Gastroesophageal sphincter (tissue), 4 donors: Measurements from ENCODE around the gene RASGRP4. TPM values are rescaled to one million over a fixed set of nuclear protein-coding genes. Genes with fewer than 3 reads are reported as not detected.
"Not testable (repeated sequence)": the region's sequence is repeated elsewhere in the genome, so short reads cannot be mapped to it uniquely, and the experiment has no call there.

Source experiments
- ATAC-seq: fragments of 150-250 bp; one replicate; pipeline ENCODE4 v1.9.1; 2016; ENCODE audit warnings: mild to moderate bottlenecking, moderate library complexity
- H3K27ac ChIP-seq, 4 donors: fragments of 200-600 bp; sonication (generic) in 3 of 4; 1 replicate in 3 of 4; 2 replicates in 1 of 4; pipeline ENCODE4 v1.5.1; 2016 to 2019
- H3K27me3 ChIP-seq: fragments of 200-600 bp; sonication (generic); one replicate; pipeline ENCODE4 v1.5.1; 2019
- H3K36me3 ChIP-seq, 2 donors: fragments of 200-600 bp; sonication (generic); one replicate each; pipeline ENCODE4 v1.5.1; 2019; ENCODE audit warnings: control low read depth in 1 of 2
- H3K4me1 ChIP-seq, 3 donors: fragments of 200-600 bp; sonication (generic); 1 replicate in 2 of 3; 2 replicates in 1 of 3; pipeline ENCODE4 v1.5.1; 2016 to 2019; ENCODE audit warnings: control low read depth in 2 of 3
- H3K4me3 ChIP-seq, 2 donors: fragments of 200-600 bp; sonication (generic); one replicate each; pipeline ENCODE4 v1.5.1; 2019; ENCODE audit warnings: mild to moderate bottlenecking in 1 of 2, moderate library complexity in 1 of 2
- H3K9me3 ChIP-seq, 3 donors: fragments of 200-600 bp; sonication (generic); one replicate each; pipeline ENCODE4 v1.5.1; 2017 to 2019; ENCODE audit warnings: control low read depth in 2 of 3
- CTCF ChIP-seq, 4 experiments: fragments of 200-600 bp in 2 of 4; fragments of 450-650 bp in 2 of 4; sonication (generic) in 1 of 4; IDR thresholded peaks; one replicate each; pipeline ENCODE4 v1.5.1; 2017 to 2019; ENCODE audit warnings: antibody characterized with exemption in 4 of 4, mild to moderate bottlenecking in 2 of 4, moderate library complexity in 2 of 4
- EP300 ChIP-seq: sonication (generic); formaldehyde crosslinking; IDR thresholded peaks from one replicate; pipeline ENCODE4 v1.6.1; 2017; ENCODE audit warnings: antibody characterized with exemption, mild to moderate bottlenecking
- POLR2A ChIP-seq, 2 donors: fragments of 450-650 bp; IDR thresholded peaks; one replicate each; pipeline ENCODE4 v1.6.1; 2017; ENCODE audit warnings: antibody characterized with exemption in 2 of 2, mild to moderate bottlenecking in 2 of 2, moderate library complexity in 1 of 2
- POLR2AphosphoS5 ChIP-seq: sonication (generic); formaldehyde crosslinking; IDR thresholded peaks from one replicate; pipeline ENCODE4 v1.6.1; 2017; ENCODE audit warnings: antibody characterized with exemption
- WGBS, 2 donors: methylation state at CpG; one replicate each; pipeline ENCODE4 v1.1.5; 2018; ENCODE audit warnings: low coverage in 1 of 2; 5-methylcytosine and 5-hydroxymethylcytosine counted together
- total RNA-seq, 4 donors: library from RNA; depleted of rRNA; stranded (reverse); fragments of >200 nt; gene quantifications; one replicate each; pipeline ENCODE4 v1.1.0, GENCODE V29; 2016

RASGRP4 gene
- total RNA-seq, 4 donors from 2014 or later, result 1.2 to 4.7 (median 4.0) TPM

- ATAC-seq, result no peak
- 72% methylated on average over 2 of the region's 2 CpGs for WGBS, 2 donors
- Histone ChIP-seq H3K9me3 (no peaks in the 10 kb centered on the region), H3K27ac (no peak overlapping the region), H3K4me1 (peaks cover 0 to 8% (median 0%) of the 10 kb centered on the region in 3 donors), H3K4me3 (no peak overlapping the region), H3K27me3 (peaks cover 63% of the 10 kb centered on the region), H3K36me3 (no peaks in the 10 kb centered on the region)
- TF ChIP-seq EP300 (no peak), POLR2A (IDR thresholded peaks at IDR 0.05) (no peak), POLR2AphosphoS5 (no peak), CTCF (IDR thresholded peaks at IDR 0.05) (no peak)
Observed at GRCh38 chr19:38429811-38430156, 3.8 kb upstream of the RASGRP4 start.

GRCh38 chr19:38429055-38429810 is 3.2 kb upstream of the RASGRP4 start:
- WGBS, 2 donors, result 46 to 49% methylated on average over 10 to 13 of the region's 14 CpGs
- Histone ChIP-seq H3K36me3 (no peaks in the 10 kb centered on the region), H3K4me1 (peaks cover 0 to 8% (median 0%) of the 10 kb centered on the region in 3 donors), H3K4me3 (no peak overlapping the region), H3K27ac (no peak overlapping the region), H3K27me3 (peaks cover 63% of the 10 kb centered on the region), H3K9me3 (no peaks in the 10 kb centered on the region)
- TF ChIP-seq POLR2A (IDR thresholded peaks at IDR 0.05) (no peak), EP300 (no peak)
- no peak for ATAC-seq

GRCh38 chr19:38427035-38427677 is 1.1 kb upstream of the RASGRP4 start:
- H3K36me3 ChIP-seq, H3K27ac ChIP-seq, H3K9me3 ChIP-seq, H3K4me3 ChIP-seq, ATAC-seq, H3K4me1 ChIP-seq: not testable (repeated sequence)
- peaks cover 62% of the 10 kb centered on the region for H3K27me3 ChIP-seq
- 33 to 57% methylated on average over 7 to 9 of the region's 17 CpGs for WGBS, 2 donors

- Histone ChIP-seq H3K27ac (peak overlapping the region in 1 of 4 donors; percentile 13), H3K4me3 (peak overlapping the region in 1 of 2 donors; percentile 36), H3K9me3 (no peaks in the 10 kb centered on the region), H3K4me1 (no peaks in the 10 kb centered on the region), H3K27me3 (peaks cover 65% of the 10 kb centered on the region), H3K36me3 (no peaks in the 10 kb centered on the region)
- TF ChIP-seq POLR2AphosphoS5, result no peak
- TF ChIP-seq EP300, result no peak
- TF ChIP-seq CTCF (IDR thresholded peaks at IDR 0.05), result no peak
- no peak for TF ChIP-seq POLR2A (IDR thresholded peaks at IDR 0.05)
- WGBS, 2 donors, result 0 to 67% methylated on average over 1 to 4 of the region's 7 CpGs
- ATAC-seq, result no peak
Observed at GRCh38 chr19:38425222-38425809, 703 bp downstream of the RASGRP4 start.

GRCh38 chr19:38424272-38424671 is 1.7 kb downstream of the RASGRP4 start:
- WGBS, 2 donors, result 95% methylated on average over 4 of the region's 5 CpGs; no CpG with 5 or more reads in 1 of the 2 donors
- Histone ChIP-seq H3K27me3 (peaks cover 74% of the 10 kb centered on the region), H3K27ac (no peak overlapping the region), H3K4me3 (no peak overlapping the region), H3K9me3 (no peaks in the 10 kb centered on the region), H3K4me1 (no peaks in the 10 kb centered on the region), H3K36me3 (no peaks in the 10 kb centered on the region)
- ATAC-seq, result no peak
- TF ChIP-seq EP300 (no peak), CTCF (IDR thresholded peaks at IDR 0.05) (no peak), POLR2AphosphoS5 (no peak), POLR2A (IDR thresholded peaks at IDR 0.05) (no peak)
